HuH-7.5 (cell line): ENCODE measurements around the gene KNDC1.
"Not testable (repeated sequence)": the region's sequence is repeated elsewhere in the genome, so short reads cannot be mapped to it uniquely, and the experiment has no call there.

Source experiments
- DNase-seq: peaks from one replicate; pipeline ENCODE4 v3.0.0; 2011; ENCODE audit warnings: low spot score

KNDC1 gene

GRCh38 chr10:133224756-133225372 lies 64.8 kb downstream of the KNDC1 start:
- DNase-seq: no peak

GRCh38 chr10:133225707-133226191 lies 65.7 kb downstream of the KNDC1 start:
- no peak for DNase-seq

DNA sequence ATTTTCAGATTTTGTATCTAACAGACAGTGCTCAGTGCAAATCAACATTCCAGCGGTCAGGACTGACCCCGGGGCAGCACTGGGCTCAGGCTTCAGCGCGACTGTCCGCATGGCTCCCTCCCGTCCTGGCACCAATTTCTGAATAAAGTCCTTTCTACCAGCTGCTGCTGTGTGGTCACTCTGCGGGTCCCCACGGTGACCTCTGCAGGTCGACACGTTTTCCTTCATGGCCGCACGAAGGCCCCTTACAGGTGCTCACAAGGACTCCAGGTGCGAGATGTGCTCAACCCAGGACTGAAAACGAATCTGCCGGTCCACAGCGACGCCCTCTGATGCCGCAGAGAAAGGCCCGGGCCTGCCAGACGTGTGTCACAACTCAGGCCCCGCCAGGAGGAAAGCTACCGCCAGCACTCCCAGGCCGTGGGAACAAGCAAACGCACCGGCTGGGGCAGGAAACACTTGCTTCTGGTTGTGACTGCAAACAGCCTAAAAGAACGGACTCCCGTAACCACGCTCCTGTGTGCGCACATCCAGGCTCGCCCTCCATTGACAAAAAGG lies 66.3 kb downstream of the KNDC1 start:
- DNase-seq: no peak

- DNase-seq: no peak
These were observed 67.2 kb downstream of the KNDC1 start for GRCh38 chr10:133227256-133227655.

GRCh38 chr10:133229265-133230043 lies 69.4 kb downstream of the KNDC1 start:
- no peak for DNase-seq

DNA sequence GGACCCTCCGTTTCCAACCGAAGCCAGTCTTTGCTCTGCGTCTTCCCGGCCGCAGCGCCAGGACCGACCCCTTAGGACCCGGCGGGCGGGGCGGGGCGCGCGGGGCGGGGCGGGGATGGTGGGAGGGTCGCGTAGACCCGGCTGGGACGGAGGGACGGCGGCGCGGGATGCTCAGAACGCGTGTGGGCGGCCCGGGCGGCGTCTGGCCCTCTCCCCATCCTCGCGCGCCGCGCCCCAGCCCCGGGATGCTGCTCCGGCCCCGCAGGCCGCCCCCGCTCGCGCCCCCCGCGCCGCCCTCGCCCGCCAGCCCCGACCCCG lies 70.0 kb downstream of the KNDC1 start, which contains the start of gene UTF1:
UTF1 (plus strand) TSS at position 174 of the 318 bp plus-strand sequence; CDS start at position 246, 72 bp downstream.
- DNase-seq: no peak

GRCh38 chr10:133230387-133231195 lies 70.6 kb downstream of the KNDC1 start:
- no peak for DNase-seq

- DNase-seq: no peak
These were observed 71.4 kb downstream of the KNDC1 start for GRCh38 chr10:133231244-133231945.

GRCh38 chr10:133231946-133232574 lies 72.0 kb downstream of the KNDC1 start:
- DNase-seq: no peak

GRCh38 chr10:133234796-133235195 lies 74.8 kb downstream of the KNDC1 start:
- not testable (repeated sequence) for DNase-seq

DNA sequence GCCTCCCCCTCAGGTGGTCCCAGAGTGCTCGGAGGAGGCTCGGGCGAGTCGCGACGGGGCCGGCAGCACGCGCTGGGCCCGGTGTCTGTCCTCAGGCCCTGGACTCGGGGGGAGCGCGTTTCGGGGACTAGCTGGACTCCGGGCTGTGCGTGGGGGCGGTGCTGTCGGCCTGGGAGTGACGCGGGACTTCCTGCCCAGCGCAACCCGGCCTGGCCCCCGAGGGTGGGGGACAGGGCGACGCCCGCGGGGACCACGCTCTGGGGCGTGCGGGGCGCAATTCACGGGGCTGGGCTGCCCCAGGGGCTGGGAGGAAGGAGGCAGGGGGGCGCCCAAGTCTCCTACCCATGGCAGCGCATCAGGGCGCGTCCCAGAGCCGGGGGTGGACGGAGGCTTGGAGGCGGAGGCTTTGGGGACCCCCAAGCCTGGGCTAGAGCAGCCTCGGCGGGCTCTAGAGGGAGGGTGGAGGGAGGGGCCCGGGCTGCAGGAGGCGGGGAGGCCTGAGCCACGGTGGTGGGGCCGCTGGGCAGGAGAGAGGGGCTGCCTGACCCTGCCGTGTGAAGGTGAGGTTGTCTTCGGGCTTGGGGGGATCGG lies 75.3 kb downstream of the KNDC1 start:
- no peak for DNase-seq

DNA sequence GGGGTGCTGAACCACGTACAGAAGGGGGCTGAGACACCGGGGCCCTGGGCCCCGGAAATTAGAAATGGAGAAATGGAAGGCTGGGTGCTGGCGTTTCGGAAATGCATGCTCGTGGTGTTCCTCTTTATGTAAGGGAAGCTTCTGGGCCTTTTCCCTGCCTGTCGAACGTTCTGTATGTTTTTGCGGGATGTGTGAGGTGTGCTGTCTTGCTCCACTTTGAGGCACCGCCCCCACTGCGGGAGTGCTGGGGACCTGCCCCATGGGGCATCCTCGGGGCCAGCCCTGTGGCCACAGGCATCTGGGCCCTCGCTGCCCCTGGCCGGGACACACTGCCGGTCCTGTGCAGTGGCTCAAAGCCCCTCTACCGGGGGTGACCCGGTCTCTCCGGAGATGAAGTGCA lies 75.9 kb downstream of the KNDC1 start:
- no peak for DNase-seq

DNA sequence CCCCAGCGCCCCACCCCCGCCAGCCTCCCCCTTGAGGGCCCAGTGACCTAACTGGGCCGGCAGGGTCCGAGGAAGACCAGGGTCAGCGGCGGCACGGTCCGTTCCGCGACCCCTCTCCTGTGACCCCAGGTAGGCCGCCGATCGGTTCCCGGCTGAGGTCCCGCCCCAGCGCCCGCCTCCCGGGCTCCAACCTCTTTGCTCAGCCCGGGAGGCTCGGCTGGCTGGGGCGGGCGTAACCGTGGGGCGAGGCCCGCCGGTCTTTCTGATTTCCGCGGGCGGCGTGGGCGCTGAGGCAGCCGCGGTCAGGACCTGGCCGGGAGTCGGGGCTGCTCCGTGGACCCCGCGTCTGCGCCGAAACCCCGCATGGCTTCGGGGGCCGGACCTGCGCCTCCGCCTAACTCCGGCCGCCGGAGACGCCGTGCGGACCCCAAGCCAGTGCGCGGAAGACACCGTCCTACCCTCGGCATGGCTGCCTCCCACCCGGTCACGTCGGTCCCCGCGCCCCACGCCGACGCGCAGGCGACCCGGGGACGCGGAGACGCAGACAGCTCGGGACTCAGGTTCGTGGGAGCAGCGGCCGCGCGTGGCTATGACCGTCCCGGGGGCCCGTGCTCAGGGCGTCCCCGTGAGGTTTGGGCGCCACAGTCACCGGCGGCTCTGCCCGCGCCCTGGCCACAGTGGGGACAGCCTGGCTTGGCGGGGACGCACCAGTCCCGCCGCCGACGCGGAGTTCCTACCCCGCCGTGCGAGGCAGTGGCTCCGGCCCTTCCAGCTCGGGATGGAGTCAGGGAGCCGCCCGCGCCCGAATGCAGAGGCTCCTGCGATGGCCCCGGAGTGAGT lies 76.6 kb downstream of the KNDC1 start:
- DNase-seq: no peak

- no peak for DNase-seq
These were observed 77.2 kb downstream of the KNDC1 start for GRCh38 chr10:133237241-133237587.

- DNase-seq: no peak
These were observed 77.8 kb downstream of the KNDC1 start, which contains the start of gene VENTX for GRCh38 chr10:133237588-133238465. Gene VENTX, plus strand, starts transcription at chr10:133237855. Its CDS starts 60 bp downstream, at chr10:133237915.

DNA sequence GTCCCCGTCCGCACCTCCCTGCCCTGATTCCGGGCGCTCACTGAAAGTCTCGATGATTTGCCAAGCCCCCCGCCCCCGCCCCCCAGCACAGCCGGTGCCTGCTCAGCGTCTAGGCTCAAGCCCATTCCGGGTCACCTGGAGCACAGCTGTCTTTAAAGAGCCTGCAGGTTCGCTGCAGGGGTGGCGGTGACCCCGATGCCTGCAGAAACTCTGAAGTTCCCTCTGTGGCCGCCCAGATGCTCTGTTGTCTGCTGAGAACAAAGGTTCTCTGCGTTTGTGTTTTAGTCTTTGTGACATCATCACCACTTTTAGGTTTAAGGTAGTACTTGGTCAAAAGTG lies 78.4 kb downstream of the KNDC1 start:
- no peak for DNase-seq

DNA sequence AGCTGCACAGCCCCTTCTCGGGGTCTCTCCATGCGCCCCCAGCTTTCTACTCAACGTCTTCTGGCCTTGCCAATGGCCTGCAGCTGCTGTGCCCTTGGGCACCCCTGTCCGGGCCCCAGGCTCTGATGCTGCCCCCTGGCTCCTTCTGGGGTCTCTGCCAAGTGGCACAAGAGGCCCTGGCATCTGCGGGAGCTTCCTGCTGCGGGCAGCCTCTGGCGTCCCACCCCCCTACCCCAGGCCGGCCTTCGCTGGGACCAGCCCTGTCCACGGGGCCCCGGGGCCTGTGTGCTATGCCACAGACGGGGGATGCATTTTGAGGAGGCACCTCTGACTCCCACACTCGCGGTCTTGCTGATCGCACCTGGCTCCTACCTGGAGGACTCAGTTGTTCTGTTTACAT lies 80.0 kb downstream of the KNDC1 start:
- DNase-seq: no peak

- DNase-seq: no peak
These were observed 81.6 kb downstream of the KNDC1 start for GRCh38 chr10:133241501-133242205.
